ENCODE measurements around the gene TPK1. TPM values are rescaled to one million over a fixed set of nuclear protein-coding genes. Genes with fewer than 3 reads are reported as not detected.

The TPK1 gene
- total and polyA plus RNA-seq, 4 donors = 5.3 to 16.8 (median 15.9) TPM

- Histone ChIP-seq H3K9ac (ENCODE audit: insufficient read depth in 1 of 2, low read length in 2 of 2) (no peak overlapping the region), H3K9me3 (ENCODE audit: control insufficient read depth in 4 of 4, insufficient read depth in 3 of 4, low read length in 3 of 4) (no peaks in the 10 kb centered on the region), H3K27me3 (ENCODE audit: control insufficient read depth in 3 of 3, insufficient read depth in 3 of 3, low read length in 2 of 3) (no peaks in the 10 kb centered on the region), H3K27ac (ENCODE audit: low read depth in 1 of 2, low read length in 1 of 2) (no peak overlapping the region), H3K4me3 (no peak overlapping the region), H3K4me1 (ENCODE audit: control insufficient read depth in 5 of 5, insufficient read depth in 5 of 5, low read length in 5 of 5) (peaks cover 0 to 7% (median 0%) of the 10 kb centered on the region in 5 donors), H3K36me3 (ENCODE audit: control insufficient read depth in 4 of 4, insufficient read depth in 4 of 4, low read length in 4 of 4) (no peaks in the 10 kb centered on the region)
- DNase-seq (no peak), ATAC-seq (ENCODE audit: insufficient read depth, low FRiP score) (no peak)
- 73 to 83% methylated on average over 1 of the region's 1 CpG for WGBS, 2 donors
- TF ChIP-seq, protein P1, sequence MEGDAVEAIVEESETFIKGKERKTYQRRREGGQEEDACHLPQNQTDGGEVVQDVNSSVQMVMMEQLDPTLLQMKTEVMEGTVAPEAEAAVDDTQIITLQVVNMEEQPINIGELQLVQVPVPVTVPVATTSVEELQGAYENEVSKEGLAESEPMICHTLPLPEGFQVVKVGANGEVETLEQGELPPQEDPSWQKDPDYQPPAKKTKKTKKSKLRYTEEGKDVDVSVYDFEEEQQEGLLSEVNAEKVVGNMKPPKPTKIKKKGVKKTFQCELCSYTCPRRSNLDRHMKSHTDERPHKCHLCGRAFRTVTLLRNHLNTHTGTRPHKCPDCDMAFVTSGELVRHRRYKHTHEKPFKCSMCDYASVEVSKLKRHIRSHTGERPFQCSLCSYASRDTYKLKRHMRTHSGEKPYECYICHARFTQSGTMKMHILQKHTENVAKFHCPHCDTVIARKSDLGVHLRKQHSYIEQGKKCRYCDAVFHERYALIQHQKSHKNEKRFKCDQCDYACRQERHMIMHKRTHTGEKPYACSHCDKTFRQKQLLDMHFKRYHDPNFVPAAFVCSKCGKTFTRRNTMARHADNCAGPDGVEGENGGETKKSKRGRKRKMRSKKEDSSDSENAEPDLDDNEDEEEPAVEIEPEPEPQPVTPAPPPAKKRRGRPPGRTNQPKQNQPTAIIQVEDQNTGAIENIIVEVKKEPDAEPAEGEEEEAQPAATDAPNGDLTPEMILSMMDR (IDR thresholded peaks at IDR 0.05; ENCODE audit: control extremely low read depth, extremely low read depth) = no peak
Measured at GRCh38 chr7:144477348-144477747, 358.5 kb downstream of the TPK1 start.

- DNase-seq (no peak), ATAC-seq (ENCODE audit: insufficient read depth, low FRiP score) (no peak)
- Histone ChIP-seq H3K4me1 (ENCODE audit: control insufficient read depth in 5 of 5, insufficient read depth in 5 of 5, low read length in 5 of 5) (peaks cover 0 to 11% (median 0%) of the 10 kb centered on the region in 5 donors), H3K36me3 (ENCODE audit: control insufficient read depth in 4 of 4, insufficient read depth in 4 of 4, low read length in 4 of 4) (no peaks in the 10 kb centered on the region), H3K9me3 (ENCODE audit: control insufficient read depth in 4 of 4, insufficient read depth in 3 of 4, low read length in 3 of 4) (no peaks in the 10 kb centered on the region), H3K27me3 (ENCODE audit: control insufficient read depth in 3 of 3, insufficient read depth in 3 of 3, low read length in 2 of 3) (no peaks in the 10 kb centered on the region), H3K9ac (ENCODE audit: insufficient read depth in 1 of 2, low read length in 2 of 2) (no peak overlapping the region), H3K4me3 (no peak overlapping the region), H3K27ac (ENCODE audit: low read depth in 1 of 2, low read length in 1 of 2) (no peak overlapping the region)
- TF ChIP-seq, protein P1 (IDR thresholded peaks at IDR 0.05; ENCODE audit: control extremely low read depth, extremely low read depth) = no peak
- WGBS, 2 donors = 60 to 80% methylated on average over 2 of the region's 2 CpGs
Measured at GRCh38 chr7:144474800-144475615, 360.8 kb downstream of the TPK1 start.

GRCh38 chr7:144474363-144474762 lies 361.5 kb downstream of the TPK1 start:
- Histone ChIP-seq H3K4me3 (no peak overlapping the region), H3K9me3 (ENCODE audit: control insufficient read depth in 4 of 4, insufficient read depth in 3 of 4, low read length in 3 of 4) (no peaks in the 10 kb centered on the region), H3K4me1 (ENCODE audit: control insufficient read depth in 5 of 5, insufficient read depth in 5 of 5, low read length in 5 of 5) (peaks cover 0 to 18% (median 0%) of the 10 kb centered on the region in 5 donors), H3K27me3 (ENCODE audit: control insufficient read depth in 3 of 3, insufficient read depth in 3 of 3, low read length in 2 of 3) (no peaks in the 10 kb centered on the region), H3K27ac (ENCODE audit: low read depth in 1 of 2, low read length in 1 of 2) (no peak overlapping the region), H3K36me3 (ENCODE audit: control insufficient read depth in 4 of 4, insufficient read depth in 4 of 4, low read length in 4 of 4) (no peaks in the 10 kb centered on the region), H3K9ac (ENCODE audit: insufficient read depth in 1 of 2, low read length in 2 of 2) (no peak overlapping the region)
- WGBS, 2 donors = 87 to 94% methylated on average over 1 of the region's 1 CpG
- TF ChIP-seq, protein P1 (IDR thresholded peaks at IDR 0.05; ENCODE audit: control extremely low read depth, extremely low read depth) = no peak
- DNase-seq (no peak), ATAC-seq (ENCODE audit: insufficient read depth, low FRiP score) (no peak)

All from lung (tissue), 12 donors.